Measurements from ENCODE around the gene MGLL.

The MGLL gene

DNA sequence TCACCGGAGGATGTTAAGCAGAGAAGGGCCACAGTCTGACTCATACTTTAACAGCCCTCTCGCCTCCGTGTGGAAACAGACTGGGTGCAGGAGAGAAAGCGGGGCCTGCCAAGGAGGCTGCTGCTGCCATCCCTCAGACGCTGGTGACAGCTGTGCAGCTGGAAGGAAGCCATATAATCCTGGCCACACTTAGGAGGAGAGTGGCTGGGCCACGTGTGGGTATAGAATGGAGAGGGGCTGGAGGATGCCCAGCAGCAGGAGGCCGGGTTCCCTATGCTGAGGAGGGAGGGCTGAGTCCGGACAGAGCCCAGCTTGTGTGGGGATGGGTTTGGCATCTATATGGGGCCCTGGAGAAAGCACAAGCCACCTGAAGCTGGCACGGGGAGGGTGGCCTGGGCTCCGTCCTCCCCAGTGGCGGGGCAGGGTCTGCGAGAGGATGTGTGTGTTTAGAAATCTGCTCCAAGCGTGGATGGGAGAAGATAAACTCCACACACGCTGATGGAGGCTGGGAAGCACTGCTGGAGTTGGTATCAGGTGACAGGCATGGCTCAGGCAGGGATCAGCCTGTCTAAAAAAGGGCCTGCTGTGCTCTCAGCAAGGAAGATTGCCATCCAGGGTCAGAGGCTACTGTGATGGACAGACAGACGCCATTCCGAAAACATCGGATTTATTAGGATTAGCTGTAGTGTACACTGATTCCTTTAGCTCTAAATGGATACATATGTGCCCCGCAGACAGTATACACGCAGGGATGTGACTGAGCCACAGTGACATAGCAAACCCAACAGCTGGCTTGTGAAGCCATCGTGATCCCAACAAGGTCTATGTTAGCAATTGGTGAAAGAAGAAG, 133.7 kb downstream of the MGLL start:
- DNase-seq (ENCODE audit: low spot score): peak; percentile 75

DNA sequence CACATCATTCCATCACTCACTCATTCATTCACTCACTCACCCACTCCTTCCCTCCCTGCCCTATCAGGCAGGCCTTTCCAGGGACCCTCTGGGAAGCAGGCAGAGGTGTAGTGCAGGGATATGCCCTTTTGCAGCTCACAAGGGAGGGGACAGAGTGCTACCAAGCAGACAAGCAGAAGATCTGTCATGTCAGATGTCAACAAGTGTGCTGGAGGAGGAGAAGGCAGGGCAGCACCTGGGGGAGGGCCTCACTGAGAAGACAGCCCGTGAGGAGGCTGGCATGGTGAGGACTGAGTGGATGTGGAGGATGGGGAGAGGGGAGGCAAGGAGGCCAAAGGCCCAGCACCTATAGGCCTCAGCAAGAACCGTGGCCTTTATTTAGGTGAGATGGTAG, 134.3 kb downstream of the MGLL start:
- no peak for DNase-seq (ENCODE audit: low spot score)

DNA sequence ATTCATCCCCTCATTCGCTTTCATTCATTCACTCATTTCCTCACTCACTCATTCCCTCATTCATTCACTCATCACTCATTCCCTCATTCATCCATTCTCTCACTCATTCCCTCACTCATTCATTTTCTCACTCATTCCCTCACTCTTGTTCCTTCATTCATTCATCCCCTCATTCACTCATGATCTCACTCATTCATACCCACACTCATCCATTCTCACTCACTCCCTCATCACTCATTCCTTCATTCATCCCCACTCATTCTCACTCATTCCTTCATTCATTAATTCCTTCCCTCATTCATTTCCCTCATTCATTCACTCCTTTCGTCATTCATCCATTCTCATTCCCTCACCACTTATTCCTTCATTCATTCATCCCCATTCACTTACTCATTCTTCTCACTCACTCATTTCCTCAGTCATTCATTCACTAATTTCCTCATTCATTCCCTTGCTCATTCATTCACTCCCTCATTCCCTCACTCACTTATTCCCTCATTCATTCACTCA, 135.0 kb downstream of the MGLL start:
- DNase-seq (ENCODE audit: low spot score): no peak

DNA sequence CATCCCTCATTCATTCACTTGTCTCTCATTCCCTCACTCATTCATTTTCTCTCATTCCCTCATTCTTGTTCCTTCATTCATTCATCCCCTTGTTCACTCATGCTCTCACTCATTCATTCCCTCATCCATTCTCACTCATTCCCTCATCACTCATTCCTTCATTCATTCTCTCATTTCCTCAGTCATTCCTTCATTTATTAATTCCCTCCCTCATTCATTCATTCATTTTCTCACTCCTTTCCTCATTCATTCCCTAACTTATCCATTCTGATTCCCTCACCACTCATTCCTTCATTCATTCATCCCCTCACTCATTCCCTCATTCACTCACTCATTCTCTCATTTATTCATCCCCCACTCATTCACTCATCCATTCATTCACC, 135.8 kb downstream of the MGLL start:
- DNase-seq (ENCODE audit: low spot score): no peak

DNA sequence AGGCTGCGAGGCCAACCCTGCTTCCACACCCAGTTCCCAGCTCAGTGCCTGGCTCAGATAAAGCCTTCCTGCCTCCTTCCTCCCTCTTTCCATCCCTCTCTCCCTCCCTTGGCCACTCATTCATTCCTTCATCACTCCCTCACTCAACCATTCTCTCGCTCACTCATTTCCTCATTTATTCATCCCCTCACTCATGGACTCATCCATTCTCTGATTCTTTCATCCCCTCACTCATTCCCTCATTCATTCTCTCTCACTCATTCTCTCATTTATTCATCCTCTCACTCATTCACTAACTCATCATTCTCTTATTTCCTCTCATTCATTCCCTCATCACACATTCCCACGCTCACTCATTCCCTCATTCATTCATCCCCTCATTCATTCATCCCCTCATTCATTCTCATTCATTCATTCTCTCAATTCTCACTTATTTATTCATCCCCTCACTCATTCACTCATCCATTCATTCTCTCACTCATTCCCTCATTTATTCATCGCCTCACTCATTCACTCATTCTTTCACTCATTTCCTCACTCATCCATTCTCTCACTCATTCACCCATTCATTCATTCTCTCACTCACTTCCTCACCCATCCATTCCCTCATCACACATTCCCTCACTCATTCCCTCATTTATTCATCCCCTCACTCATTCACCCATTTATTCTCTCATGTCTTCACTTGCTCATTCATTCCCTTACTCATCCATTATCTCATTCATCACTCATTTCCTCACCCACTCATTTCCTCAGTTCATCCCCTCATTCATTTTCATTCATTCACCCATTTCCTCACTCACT, 136.4 kb downstream of the MGLL start:
- DNase-seq (ENCODE audit: low spot score): no peak

DNA sequence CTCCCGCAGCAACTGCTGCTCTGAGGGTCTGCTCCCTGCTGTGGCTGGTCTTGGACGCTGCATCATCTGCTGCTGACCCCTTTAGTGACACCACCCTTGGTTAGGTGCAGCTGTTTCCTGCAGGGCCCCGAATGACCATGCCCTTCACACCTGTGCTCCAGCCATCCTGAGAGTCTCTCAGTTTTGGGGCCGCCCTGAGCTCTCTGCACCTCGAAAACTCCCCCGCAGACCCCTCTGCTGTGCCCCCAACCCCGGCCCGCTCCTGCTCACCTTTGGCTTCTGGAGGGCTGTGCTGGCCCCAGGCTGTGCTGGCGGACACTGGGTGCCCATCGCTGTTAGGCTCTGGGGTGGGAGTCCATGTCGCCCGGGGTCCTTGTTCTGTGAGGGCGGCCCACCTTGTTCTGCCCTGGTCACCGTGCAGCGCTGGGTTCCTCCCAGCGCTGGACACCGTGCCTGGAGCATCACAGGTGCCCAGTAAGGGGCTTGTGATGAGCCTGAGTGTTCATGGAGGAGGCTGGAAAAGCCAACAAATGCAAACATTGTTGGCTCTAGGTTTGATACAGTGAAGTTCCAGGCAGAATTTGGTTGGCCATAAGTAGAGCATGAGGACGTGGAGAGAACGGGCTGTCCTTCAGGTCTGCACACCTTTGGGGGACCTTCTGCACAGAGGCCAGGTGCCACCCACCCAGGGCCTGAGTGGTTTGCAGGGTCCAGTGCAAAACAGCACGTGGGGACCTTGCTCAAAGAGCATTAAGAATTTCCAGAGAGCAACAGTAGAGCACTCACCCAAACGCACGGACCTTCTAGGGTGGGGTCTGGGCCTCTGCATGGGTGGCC, 137.2 kb downstream of the MGLL start:
- peak; percentile 57 for DNase-seq (ENCODE audit: low spot score)

DNA sequence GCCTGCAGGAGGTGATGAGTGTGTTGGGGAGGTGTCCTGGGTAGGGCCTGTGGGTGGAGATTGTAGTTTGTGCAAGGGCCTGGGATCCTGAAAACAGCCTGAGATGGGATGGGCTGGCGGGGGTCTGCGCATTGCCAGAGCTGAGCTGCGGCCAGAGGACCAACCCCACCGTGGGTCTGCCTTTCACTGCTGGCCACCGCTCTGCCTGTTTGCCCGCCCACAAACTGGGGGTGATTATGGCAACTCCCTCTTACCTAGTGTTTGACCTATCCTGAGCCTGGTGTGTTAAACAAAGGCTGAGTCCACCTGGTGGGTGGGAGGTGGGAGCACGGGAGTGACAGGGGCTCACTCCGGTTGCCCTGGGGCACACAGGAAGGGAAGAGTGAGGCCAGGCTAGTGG, 139.8 kb downstream of the MGLL start:
- DNase-seq (ENCODE audit: low spot score): peak; percentile 57

DNA sequence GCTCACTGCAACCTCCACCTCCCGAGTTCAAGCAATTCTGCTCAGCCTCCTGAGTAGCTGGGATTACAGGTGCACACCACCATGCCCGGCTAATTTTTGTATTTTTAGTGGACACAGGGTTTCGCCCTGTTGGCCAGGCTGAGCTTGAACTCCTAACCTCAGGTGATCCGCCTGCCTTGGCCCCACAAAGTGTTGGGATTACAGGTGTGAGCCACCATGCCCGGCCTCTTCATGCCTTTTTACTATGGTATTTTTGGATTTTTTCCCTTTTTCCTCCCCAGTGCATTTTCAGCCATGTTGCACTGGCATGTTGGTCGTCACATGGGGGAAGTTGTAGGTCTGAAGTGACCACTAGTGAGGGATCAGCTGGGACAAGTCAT, 140.2 kb downstream of the MGLL start:
- peak; percentile 11 for DNase-seq (ENCODE audit: low spot score)

DNA sequence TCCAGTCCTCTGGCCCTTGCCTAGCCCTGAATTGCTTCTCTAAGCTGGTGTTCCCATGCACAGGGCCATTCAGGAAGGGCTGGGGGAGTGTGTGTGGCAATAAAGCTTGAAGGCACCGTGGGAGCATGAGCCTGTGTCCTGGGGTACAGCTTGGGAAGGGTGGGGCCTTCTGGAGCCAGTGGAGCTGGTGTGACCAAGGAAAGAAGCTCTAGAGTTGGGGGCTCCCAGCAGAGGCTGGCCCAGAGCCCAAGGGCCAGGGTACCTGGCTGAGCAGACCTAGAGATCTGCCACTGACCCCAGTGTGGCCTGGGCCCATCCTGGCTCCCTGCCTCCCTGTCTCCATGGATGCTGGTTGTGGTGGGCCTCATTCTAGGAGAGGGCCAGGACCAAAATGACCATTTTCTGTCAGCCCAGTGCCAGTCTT, 141.5 kb downstream of the MGLL start:
- DNase-seq (ENCODE audit: low spot score): peak; percentile 55

DNA sequence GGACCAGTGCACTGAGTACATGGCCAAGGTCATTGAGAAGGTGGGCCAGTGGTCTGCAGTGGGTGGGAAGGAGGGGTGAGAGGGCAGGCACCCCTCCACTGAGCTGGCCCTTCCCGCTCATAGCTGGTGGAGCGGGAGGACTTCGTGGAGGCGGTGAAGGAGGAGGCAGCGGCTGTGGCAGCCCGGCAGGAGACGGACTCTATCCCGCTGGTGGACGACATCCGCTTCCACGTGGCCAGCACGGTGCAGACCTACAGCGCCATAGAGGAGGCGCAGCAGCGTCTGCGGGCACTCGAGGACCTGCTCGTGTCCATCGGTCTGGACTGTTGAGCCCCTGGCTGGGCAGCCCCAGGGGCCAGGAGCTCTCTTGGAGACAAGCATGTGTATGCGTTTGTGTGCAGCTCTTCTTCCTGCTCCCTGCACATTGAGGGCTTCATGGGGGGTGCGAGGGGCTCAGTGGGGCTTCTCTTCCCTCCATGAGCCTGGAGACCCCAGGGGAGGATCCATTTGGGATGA, 142.1 kb downstream of the MGLL start:
- DNase-seq (ENCODE audit: low spot score): peak; percentile 33

DNA sequence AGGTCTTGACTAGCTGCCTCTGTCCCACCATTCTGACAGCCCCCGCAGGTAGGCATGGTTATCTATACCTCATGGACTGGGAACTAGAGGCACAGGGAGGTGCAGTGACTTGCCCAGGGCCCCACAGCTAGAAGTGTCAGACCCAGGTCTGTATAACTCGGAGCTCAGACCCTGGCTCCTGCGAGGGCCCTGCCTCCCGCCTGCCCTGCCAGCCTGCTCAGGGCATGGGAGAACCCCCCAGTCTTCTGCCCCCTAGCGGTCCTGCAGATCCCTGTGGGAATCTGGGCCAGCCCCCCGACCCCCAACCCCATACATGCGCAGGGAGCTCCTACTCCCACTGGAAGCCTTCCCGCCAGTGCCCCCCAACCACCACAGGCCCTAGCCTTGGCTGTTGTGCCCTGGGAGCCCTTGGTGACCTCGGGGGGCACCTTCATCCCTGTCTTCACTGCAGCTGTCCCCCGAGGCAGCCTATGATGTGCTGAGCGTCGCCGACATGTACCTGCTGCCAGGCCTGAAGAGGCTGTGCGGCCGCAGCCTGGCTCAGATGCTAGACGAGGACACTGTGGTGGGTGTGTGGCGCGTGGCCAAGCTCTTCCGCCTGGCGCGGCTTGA, 142.7 kb downstream of the MGLL start:
- DNase-seq (ENCODE audit: low spot score): peak; percentile 46

DNA sequence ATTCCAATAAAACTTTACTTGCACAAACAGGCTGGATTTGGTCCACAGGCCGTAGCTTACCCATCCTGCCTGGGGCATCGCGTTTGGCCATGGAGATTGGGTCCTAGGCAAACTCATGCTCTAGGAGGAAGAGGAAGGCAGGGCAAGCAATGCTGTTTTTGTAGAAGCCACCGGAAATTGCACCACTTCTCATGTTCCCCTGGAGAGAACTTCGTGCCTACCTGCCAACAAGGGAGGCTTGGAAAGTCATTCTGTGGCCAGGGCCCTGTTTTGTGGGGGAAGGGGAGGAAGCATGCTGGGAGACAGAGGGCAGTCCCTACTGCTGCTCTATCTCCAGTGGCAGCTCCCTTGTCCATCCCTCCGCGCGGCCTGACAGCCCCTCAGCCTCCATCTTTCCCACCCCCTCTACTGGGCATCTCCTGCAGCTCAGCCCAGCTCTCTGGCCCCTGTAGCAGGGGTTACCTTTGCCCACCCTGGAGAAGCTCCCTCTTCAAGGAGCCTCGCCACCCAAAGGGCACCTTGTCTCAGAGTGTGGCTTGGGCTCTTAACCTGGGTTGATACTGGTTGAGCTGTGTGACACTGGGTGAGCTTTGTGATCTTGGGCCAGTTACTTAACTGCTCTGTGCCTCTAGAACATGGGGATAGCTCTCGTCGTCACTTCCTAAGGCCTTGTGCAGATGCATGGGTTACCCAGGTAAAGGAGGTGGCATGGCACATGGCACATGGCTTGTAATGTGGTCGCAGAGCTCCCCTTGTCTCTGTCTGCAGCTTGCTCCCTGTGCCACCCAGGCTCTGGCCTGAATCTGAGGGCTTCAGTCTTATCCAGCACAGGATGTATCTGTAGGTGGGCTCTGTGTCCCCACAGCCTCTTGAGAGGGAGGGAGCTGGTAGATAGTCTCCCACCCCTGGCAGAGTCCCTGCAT, 143.4 kb downstream of the MGLL start:
- DNase-seq (ENCODE audit: low spot score): peak; percentile 38

DNA sequence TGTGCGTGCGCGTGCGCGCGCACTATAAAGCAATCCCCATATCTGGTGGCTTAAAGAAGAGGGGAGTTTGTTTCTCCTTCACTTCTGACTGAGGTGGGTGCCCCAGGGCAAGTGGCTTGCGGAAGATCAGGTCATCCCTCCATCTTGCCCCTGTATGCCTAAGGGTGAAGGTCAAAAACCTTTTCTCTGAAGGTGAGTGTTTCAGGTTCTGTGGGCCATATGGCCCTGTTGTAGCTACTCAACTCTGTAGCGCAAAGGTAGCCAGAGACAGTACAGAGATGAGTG, 144.1 kb downstream of the MGLL start:
- peak; percentile 31 for DNase-seq (ENCODE audit: low spot score)

DNA sequence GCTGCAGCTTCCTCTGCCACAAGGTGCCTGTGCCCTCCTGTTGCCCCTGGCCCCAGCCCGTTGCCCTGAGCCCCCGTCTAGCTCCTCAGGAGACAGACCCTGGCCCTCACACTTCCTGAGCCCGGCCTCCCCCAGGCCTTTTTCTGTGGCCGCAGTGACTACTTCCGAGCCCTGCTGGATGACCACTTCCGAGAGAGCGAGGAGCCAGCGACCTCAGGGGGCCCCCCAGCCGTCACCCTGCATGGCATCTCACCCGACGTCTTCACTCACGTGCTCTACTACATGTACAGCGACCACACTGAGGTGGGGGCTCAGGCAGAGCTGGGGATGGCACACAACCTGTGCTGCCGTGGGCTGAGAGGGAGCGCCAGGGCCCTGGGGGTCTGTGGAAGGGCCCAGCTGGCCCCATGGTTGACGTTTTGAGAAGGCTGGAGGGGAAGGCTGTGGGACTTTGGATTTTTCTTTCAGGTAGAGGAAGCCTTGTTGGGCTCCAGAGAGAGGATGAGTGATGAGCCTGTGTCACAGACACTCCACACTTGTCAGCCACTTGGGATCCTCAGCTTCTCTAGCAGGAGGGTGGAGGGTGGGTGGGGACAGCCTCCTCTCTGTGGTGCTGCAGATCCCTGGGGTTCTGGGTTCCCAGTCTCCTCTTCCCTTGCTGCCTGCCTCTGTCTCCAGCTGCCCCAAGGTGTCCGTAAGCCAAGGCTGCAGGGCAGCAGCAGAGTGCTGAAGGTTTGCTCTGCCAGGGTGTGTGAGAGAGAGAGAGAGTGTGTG, 144.6 kb downstream of the MGLL start:
- peak; percentile 62 for DNase-seq (ENCODE audit: low spot score)

DNA sequence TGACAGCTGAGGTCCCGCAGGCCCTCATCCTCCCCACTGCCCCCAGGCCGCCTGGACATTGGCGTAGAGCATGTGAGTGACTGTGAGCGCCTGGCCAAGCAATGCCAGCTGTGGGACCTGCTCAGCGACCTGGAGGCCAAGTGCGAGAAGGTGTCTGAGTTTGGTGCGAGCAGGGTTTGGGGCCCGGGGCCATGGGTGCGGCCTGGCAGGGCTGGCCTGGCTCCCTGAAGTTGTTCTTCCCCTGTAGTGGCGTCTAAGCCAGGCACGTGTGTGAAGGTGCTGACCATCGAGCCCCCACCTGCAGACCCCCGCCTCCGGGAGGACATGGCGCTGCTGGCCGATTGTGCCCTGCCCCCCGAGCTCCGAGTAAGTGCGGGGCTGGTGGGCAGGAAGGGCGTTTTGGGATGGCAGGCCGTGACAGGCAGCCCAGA, 145.4 kb downstream of the MGLL start:
- DNase-seq (ENCODE audit: low spot score): peak; percentile 49

DNA sequence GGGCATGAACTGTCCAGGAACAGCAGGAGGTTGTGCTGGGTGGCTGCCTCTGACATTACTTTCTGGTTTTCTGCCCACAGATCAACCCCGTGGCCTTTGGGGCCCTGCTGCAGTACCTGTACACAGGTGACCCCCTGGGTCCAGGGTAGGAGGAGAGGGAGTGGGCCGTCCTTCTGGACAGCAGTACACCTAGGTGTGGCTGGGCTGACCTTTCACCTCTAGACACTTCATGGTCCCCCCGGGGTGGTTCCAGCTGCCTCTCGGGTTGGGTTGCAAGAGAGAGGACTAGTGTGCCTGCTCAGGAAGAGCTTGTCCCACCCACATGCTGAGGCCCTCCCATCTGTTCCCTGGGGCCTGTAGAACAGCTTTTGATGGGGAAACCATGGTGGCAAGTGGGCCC, 145.9 kb downstream of the MGLL start:
- peak; percentile 37 for DNase-seq (ENCODE audit: low spot score)

DNA sequence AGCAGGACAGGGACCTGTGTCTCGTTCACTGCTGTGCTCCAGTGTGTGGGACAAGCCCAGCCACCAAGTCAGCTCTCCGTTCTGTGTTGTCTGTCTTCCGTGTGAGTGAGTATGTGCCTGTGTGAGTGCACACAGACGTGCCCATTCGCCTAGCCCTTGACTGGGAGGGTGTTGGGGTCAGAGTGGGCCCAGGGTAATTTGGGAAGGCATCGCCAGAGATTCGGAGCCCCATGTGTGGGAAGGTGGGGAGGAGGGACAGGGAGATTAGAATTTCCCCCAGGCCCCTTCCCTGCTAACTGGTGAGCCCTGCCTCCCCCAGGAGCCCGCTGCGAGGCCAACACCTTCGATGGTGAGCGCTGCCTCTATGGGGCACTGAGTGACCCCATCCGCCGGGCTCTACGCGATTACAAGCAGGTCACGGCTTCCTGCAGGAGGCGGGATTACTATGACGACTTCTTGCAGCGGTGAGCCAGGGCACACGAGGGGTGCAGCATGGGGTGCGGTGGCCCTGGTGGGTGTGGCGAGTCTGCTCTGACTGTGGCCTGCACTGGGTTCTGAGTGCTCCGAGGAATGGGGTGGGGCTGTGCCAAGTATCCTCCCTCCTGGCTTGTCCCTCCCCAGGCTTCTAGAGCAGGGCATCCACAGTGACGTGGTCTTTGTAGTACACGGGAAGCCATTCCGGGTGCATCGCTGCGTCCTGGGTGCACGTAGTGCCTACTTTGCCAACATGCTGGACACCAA, 146.5 kb downstream of the MGLL start:
- DNase-seq (ENCODE audit: low spot score): peak; percentile 60

DNA sequence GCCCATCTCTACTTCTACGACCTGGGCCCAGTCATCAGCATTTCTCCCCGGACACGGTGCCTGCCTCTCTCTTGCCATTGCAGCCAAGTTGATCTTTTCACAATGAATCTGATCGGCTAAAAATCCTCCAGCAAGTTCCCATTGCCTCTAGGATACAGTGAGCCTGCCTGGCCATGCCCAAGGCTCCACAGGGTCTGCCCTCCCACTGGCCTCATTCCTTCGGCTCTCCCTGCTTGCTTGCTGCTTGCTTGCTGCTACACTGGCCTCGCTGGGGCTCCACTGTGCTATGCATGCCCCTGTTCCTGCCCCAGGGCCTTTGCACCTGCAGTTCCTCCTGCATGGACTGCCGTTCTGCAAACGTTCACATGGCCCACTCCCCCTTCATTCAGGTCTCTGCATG, 147.5 kb downstream of the MGLL start:
- DNase-seq (ENCODE audit: low spot score): no peak

DNA sequence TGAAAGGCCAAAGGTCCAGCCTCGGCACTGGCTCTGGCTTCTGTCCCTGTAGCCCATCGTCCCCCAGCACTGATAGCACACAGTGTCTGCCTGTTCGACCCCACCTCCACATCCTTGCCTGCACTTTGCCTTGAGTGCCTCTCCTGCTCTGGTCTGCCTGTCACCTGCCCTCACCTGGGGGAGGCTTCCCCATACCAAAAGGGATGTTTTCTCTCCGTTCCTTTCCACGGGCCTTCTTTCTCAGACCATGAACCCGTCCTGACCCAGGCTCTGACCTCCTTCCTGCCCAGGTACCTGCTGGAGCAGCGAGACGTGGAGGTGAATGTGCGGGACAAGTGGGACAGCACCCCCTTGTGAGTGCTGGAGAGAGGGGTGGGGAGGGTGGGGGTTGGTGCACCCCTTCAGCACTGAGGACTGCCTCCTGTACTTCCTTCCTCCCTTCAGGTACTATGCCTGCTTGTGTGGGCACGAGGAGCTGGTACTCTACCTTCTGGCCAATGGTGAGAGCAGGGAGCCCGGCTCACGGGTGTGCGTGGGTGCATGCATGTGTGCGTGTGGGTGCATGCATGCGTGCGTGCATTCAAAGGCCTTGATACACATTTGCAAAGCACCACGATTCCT, 148.1 kb downstream of the MGLL start:
- DNase-seq (ENCODE audit: low spot score): peak; percentile 57

Data from left forelimb (tissue), 1 donor.